Left lung (tissue), 10 donors: ENCODE results near the gene NAAA. TPM values are rescaled to one million over a fixed set of nuclear protein-coding genes. Genes with fewer than 3 reads are reported as not detected.

Source experiments
- ATAC-seq: fragments of 200-7000 bp; cut with Tn5 transposase; one replicate; pipeline ENCODE4 v1.9.1; 2020; ENCODE audit warnings: moderate library complexity
- DNase-seq, 4 donors: peaks; one replicate each; pipeline ENCODE4 v3.0.0-alpha.2; 2013 to 2020
- H3K27ac ChIP-seq, 2 donors: fragments of 200-600 bp; sonication (generic) in 1 of 2; one replicate each; pipeline versions ENCODE4 v1.5.0 to v1.8.0; 2020 to 2021
- H3K27me3 ChIP-seq, 2 donors: fragments of 200-600 bp; sonication (generic) in 1 of 2; one replicate each; pipeline versions ENCODE4 v1.5.0 to v1.8.0; 2020 to 2021
- H3K36me3 ChIP-seq, 2 donors: fragments of 200-600 bp; sonication (generic) in 1 of 2; one replicate each; pipeline versions ENCODE4 v1.5.0 to v1.8.0; 2020 to 2021
- H3K4me1 ChIP-seq, 2 donors: fragments of 200-600 bp; one replicate each; pipeline ENCODE4 v1.8.0; 2021
- H3K4me3 ChIP-seq, 2 donors: fragments of 200-600 bp; sonication (generic) in 1 of 2; one replicate each; pipeline versions ENCODE4 v1.5.0 to v1.8.0; 2020 to 2021; ENCODE audit warnings: mild to moderate bottlenecking in 1 of 2
- H3K9me3 ChIP-seq, 2 donors: fragments of 200-600 bp; sonication (generic) in 1 of 2; one replicate each; pipeline versions ENCODE4 v1.5.0 to v1.8.0; 2020 to 2021
- CTCF ChIP-seq, 2 donors: fragments of 200-600 bp; sonication (generic) in 1 of 2; IDR thresholded peaks; one replicate each; pipeline versions ENCODE4 v1.5.0 to v1.8.0; 2021; ENCODE audit warnings: antibody characterized with exemption in 2 of 2
- intact Hi-C, 2 donors: fragments of 100-400 bp; cut with DNase I; formaldehyde crosslinking; loops; one replicate each; pipeline versions ENCODE4 v1.11.2 to v1.14.2; 2022
- polyA plus RNA-seq, 6 donors: library from polyadenylated mRNA; unstranded; fragments of 120-200 nt; gene quantifications; one replicate each; pipeline ENCODE4 v1.2.1, GENCODE V29; 2013; ENCODE audit not compliant: insufficient read length in 6 of 6
- total RNA-seq, 2 donors: library from RNA; stranded (reverse); fragmentation: NEBNext Ultra II Directional; extraction: Animal tissue kit (Norgen Biotek cat#: 25700); gene quantifications; one replicate each; pipeline ENCODE4 v1.2.1, GENCODE V29; 2021
- donor health status: DM: no; HTN: yes; CAD: no.
- donor health status: DM: no; HTN: no; CAD: no.

NAAA gene
- total and polyA plus RNA-seq, 8 donors: 6.8 to 25.9 (median 9.9) TPM

GRCh38 chr4:75907966-75908365 lies 32.8 kb downstream of the NAAA start:
- Histone ChIP-seq H3K9me3 (no peaks in the 10 kb centered on the region), H3K4me3 (no peak overlapping the region), H3K27ac (no peak overlapping the region), H3K36me3 (no peaks in the 10 kb centered on the region), H3K27me3 (no peaks in the 10 kb centered on the region), H3K4me1 (peaks cover 0 to 9% of the 10 kb centered on the region in 2 donors)
- no peak for TF ChIP-seq CTCF (IDR thresholded peaks at IDR 0.05)
- intact Hi-C loops: no loop called here
- no peak for DNase-seq
- peak; percentile 22 for ATAC-seq

GRCh38 chr4:75904076-75904475 lies 36.7 kb downstream of the NAAA start:
- intact Hi-C loops: no loop called here
- no peaks in the 10 kb centered on the region for H3K36me3 ChIP-seq
- H3K4me3 ChIP-seq: no peak overlapping the region
- no peaks in the 10 kb centered on the region for H3K27me3 ChIP-seq
- DNase-seq: no peak
- TF ChIP-seq CTCF (IDR thresholded peaks at IDR 0.05): no peak
- H3K9me3 ChIP-seq: no peaks in the 10 kb centered on the region
- ATAC-seq: no peak
- no peak overlapping the region for H3K27ac ChIP-seq
- peaks cover 0 to 16% of the 10 kb centered on the region in 2 donors for H3K4me1 ChIP-seq

- no peak within 1 kb of the TSS for H3K4me3 ChIP-seq
- H3K4me1 ChIP-seq: peaks cover 0 to 8% of the 10 kb centered on the region in 2 donors
- TF ChIP-seq CTCF (IDR thresholded peaks at IDR 0.05): no peak
- no peak for DNase-seq
- intact Hi-C loops: no loop called here
- no peaks in the 10 kb centered on the region for H3K27me3 ChIP-seq
- no peak for ATAC-seq
- no peaks in the 10 kb centered on the region for H3K9me3 ChIP-seq
- H3K36me3 ChIP-seq: no peaks in the 10 kb centered on the region
- no peak within 1 kb of the TSS for H3K27ac ChIP-seq
Observed at GRCh38 chr4:75902352-75902751, 38.5 kb downstream of the NAAA start, which contains the start of gene PPEF2. PPEF2 (minus strand) TSS chr4:75902452; CDS start chr4:75896325, 6,127 bp downstream.

GRCh38 chr4:75898536-75898935 lies 42.3 kb downstream of the NAAA start:
- peaks cover 0 to 8% of the 10 kb centered on the region in 2 donors for H3K4me1 ChIP-seq
- ATAC-seq (no peak), DNase-seq (no peak)
- H3K27me3 ChIP-seq: no peaks in the 10 kb centered on the region
- no peak overlapping the region for H3K4me3 ChIP-seq
- intact Hi-C loops: no loop called here
- no peak overlapping the region for H3K27ac ChIP-seq
- H3K36me3 ChIP-seq: no peaks in the 10 kb centered on the region
- no peak for TF ChIP-seq CTCF (IDR thresholded peaks at IDR 0.05)
- H3K9me3 ChIP-seq: no peaks in the 10 kb centered on the region

- Histone ChIP-seq H3K27ac (no peak overlapping the region), H3K4me1 (no peaks in the 10 kb centered on the region), H3K9me3 (no peaks in the 10 kb centered on the region), H3K27me3 (no peaks in the 10 kb centered on the region), H3K36me3 (no peaks in the 10 kb centered on the region), H3K4me3 (no peak overlapping the region)
- peak; percentile 35 to 59 for TF ChIP-seq CTCF (IDR thresholded peaks at IDR 0.05)
- DNase-seq (no peak), ATAC-seq (peak; percentile 88)
- intact Hi-C loops: no loop called here
Observed at GRCh38 chr4:75895744-75896314, 45.0 kb downstream of the NAAA start.
